H9 (cell line): ENCODE data around the gene TGFBR3L. TPM values are rescaled to one million over a fixed set of nuclear protein-coding genes. Genes with fewer than 3 reads are reported as not detected.

Experiments
- DNase-seq: peaks from one replicate; pipeline ENCODE4 v3.0.0-alpha.2; 2017
- H2AFZ ChIP-seq: one replicate; pipeline ENCODE4 v1.6.1; 2013; ENCODE audit warnings: mild to moderate bottlenecking, low read length, control low read depth, moderate library complexity
- H2AK5ac ChIP-seq: 2 replicates; pipeline ENCODE4 v1.6.1; 2013; ENCODE audit warnings: low read length, control low read depth, mixed read lengths; ENCODE audit not compliant: insufficient read length
- H2BK120ac ChIP-seq: one replicate; pipeline ENCODE4 v1.6.1; 2013; ENCODE audit warnings: low read depth, mild to moderate bottlenecking, low read length, control low read depth, inconsistent platforms; ENCODE audit not compliant: poor library complexity, severe bottlenecking
- H2BK12ac ChIP-seq: 2 replicates; pipeline ENCODE4 v1.6.1; 2013; ENCODE audit warnings: low read length, control low read depth, mixed read lengths, low read depth; ENCODE audit not compliant: insufficient read length
- H2BK15ac ChIP-seq: 2 replicates; pipeline ENCODE4 v1.6.1; 2013; ENCODE audit warnings: low read depth, low read length, control low read depth
- H2BK20ac ChIP-seq: one replicate; pipeline ENCODE4 v1.6.1; 2013; ENCODE audit warnings: low read depth, mild to moderate bottlenecking, low read length, control low read depth, inconsistent platforms; ENCODE audit not compliant: poor library complexity, severe bottlenecking
- H2BK5ac ChIP-seq: 2 replicates; pipeline ENCODE4 v1.6.1; 2013; ENCODE audit warnings: low read length, control low read depth, mixed read lengths; ENCODE audit not compliant: insufficient read length
- H3K14ac ChIP-seq: 2 replicates; pipeline ENCODE4 v1.6.1; 2013; ENCODE audit warnings: low read length, control low read depth; ENCODE audit not compliant: insufficient read depth
- H3K18ac ChIP-seq: 2 replicates; pipeline ENCODE4 v1.6.1; 2013; ENCODE audit warnings: low read depth, mild to moderate bottlenecking, mixed read lengths, low read length, control low read depth; ENCODE audit not compliant: insufficient read length
- H3K23ac ChIP-seq: 2 replicates; pipeline ENCODE4 v1.6.1; 2013; ENCODE audit warnings: low read length, control low read depth, mixed read lengths, low read depth; ENCODE audit not compliant: insufficient read length
- H3K23me2 ChIP-seq: 2 replicates; pipeline ENCODE4 v1.6.1; 2013; ENCODE audit warnings: low read depth, mild to moderate bottlenecking, mixed read lengths, low read length, control low read depth; ENCODE audit not compliant: insufficient read length, poor library complexity, severe bottlenecking
- H3K27ac ChIP-seq: 2 replicates; pipeline ENCODE4 v1.5.1; 2013; ENCODE audit warnings: low read length, control low read depth, mixed read lengths, low read depth; ENCODE audit not compliant: insufficient read length
- H3K27me3 ChIP-seq: 2 replicates; pipeline ENCODE4 v1.6.1; 2013; ENCODE audit warnings: low read length, control low read depth, inconsistent platforms; ENCODE audit not compliant: insufficient read depth
- H3K4ac ChIP-seq: 2 replicates; pipeline ENCODE4 v1.6.1; 2013; ENCODE audit warnings: low read depth, mild to moderate bottlenecking, control low read depth, inconsistent platforms, low read length, moderate library complexity
- H3K4me1 ChIP-seq: 2 replicates; pipeline ENCODE4 v1.6.1; 2013; ENCODE audit warnings: low read length, control low read depth, inconsistent platforms; ENCODE audit not compliant: insufficient read depth
- H3K4me2 ChIP-seq: 2 replicates; pipeline ENCODE4 v1.6.1; 2013; ENCODE audit warnings: low read length, control low read depth, mixed read lengths; ENCODE audit not compliant: insufficient read length, insufficient read depth
- H3K56ac ChIP-seq: 2 replicates; pipeline ENCODE4 v1.6.1; 2013; ENCODE audit warnings: low read depth, mild to moderate bottlenecking, mixed read lengths, low read length, control low read depth; ENCODE audit not compliant: insufficient read length
- H3K79me1 ChIP-seq: 2 replicates; pipeline ENCODE4 v1.6.1; 2013; ENCODE audit warnings: low read depth, mild to moderate bottlenecking, moderate library complexity, low read length, control low read depth, inconsistent platforms; ENCODE audit not compliant: insufficient read depth, poor library complexity, severe bottlenecking
- H3K79me2 ChIP-seq: 2 replicates; pipeline ENCODE4 v1.6.1; 2013; ENCODE audit warnings: low read length, control low read depth, inconsistent platforms; ENCODE audit not compliant: insufficient read depth
- H3K9ac ChIP-seq: 2 replicates; pipeline ENCODE4 v1.6.1; 2013; ENCODE audit warnings: low read length, control low read depth, mixed read lengths; ENCODE audit not compliant: insufficient read length; ENCODE audit errors: extremely low read depth
- H3K9me3 ChIP-seq: one replicate; pipeline ENCODE4 v1.6.1; 2013; ENCODE audit warnings: low read depth, low read length, inconsistent platforms; ENCODE audit not compliant: control insufficient read depth
- H3T11ph ChIP-seq: one replicate; pipeline ENCODE4 v1.6.1; 2013; ENCODE audit warnings: mild to moderate bottlenecking, low read length, control low read depth, inconsistent platforms
- H4K20me1 ChIP-seq: one replicate; pipeline ENCODE4 v1.6.1; 2013; ENCODE audit not compliant: control insufficient read depth, insufficient read length, insufficient read depth
- H4K5ac ChIP-seq: 2 replicates; pipeline ENCODE4 v1.6.1; 2013; ENCODE audit warnings: low read depth, mild to moderate bottlenecking, mixed read lengths, low read length, control low read depth; ENCODE audit not compliant: insufficient read length
- H4K8ac ChIP-seq: replicated peaks from 2 replicates; pipeline ENCODE4 v1.6.1; 2013; ENCODE audit warnings: low read length, control low read depth, mixed read lengths, low read depth; ENCODE audit not compliant: insufficient read length
- H4K91ac ChIP-seq: 2 replicates; pipeline ENCODE4 v1.6.1; 2013; ENCODE audit warnings: low read depth, mild to moderate bottlenecking, moderate library complexity, mixed read lengths, low read length, control low read depth; ENCODE audit not compliant: insufficient read length
- H3K27ac Mint-ChIP-seq, 3 experiments: 2 replicates in 2 of 3; 3 replicates in 1 of 3; pipeline ENCODE4 v1.8.0; 2020 to 2021; ENCODE audit warnings: mixed read lengths in 3 of 3, mild to moderate bottlenecking in 1 of 3, moderate library complexity in 1 of 3
- H3K27me3 Mint-ChIP-seq: 2 replicates; pipeline ENCODE4 v1.8.0; 2021; ENCODE audit warnings: low read depth, mild to moderate bottlenecking, moderate library complexity, mixed read lengths
- H3K36me3 Mint-ChIP-seq, 3 experiments: 2 replicates in 2 of 3; 3 replicates in 1 of 3; pipeline ENCODE4 v1.8.0; 2020 to 2021; ENCODE audit warnings: low read depth in 3 of 3, mixed read lengths in 3 of 3; ENCODE audit not compliant: insufficient read depth in 1 of 3
- H3K4me1 Mint-ChIP-seq, 2 experiments: 2 replicates each; pipeline ENCODE4 v1.8.0; 2020; ENCODE audit warnings: mixed read lengths in 2 of 2
- H3K4me3 Mint-ChIP-seq, 2 experiments: 2 replicates in 1 of 2; 3 replicates in 1 of 2; pipeline ENCODE4 v1.8.0; 2020 to 2021; ENCODE audit warnings: mild to moderate bottlenecking in 2 of 2, mixed read lengths in 2 of 2, moderate library complexity in 1 of 2
- H3K9me3 Mint-ChIP-seq, 2 experiments: 2 replicates in 1 of 2; 3 replicates in 1 of 2; pipeline ENCODE4 v1.8.0; 2020; ENCODE audit warnings: mild to moderate bottlenecking in 2 of 2, mixed read lengths in 2 of 2, moderate library complexity in 1 of 2
- CTCF ChIP-seq: fragments of 200-600 bp; sonication (generic); conservative IDR thresholded peaks from 3 replicates; pipeline ENCODE4 v1.8.0; 2021; ENCODE audit warnings: antibody characterized with exemption, mild to moderate bottlenecking
- WGBS: extraction: QIAGEN DNeasy Blood & Tissue Kit; methylation state at CpG from one replicate; pipeline ENCODE4 v1.1.7; 2013; ENCODE audit warnings: missing lambda C conversion rate, low lambda C conversion rate, mixed read lengths; ENCODE audit not compliant: insufficient read length; ENCODE audit errors: extremely low coverage; 5-methylcytosine and 5-hydroxymethylcytosine counted together
- total RNA-seq: library from RNA; stranded (reverse); gene quantifications from 2 replicates; pipeline ENCODE4 v1.2.1, GENCODE V29; 2021

TGFBR3L gene
- total RNA-seq, 1 experiment from 2014 or later = 5.5 TPM

DNA sequence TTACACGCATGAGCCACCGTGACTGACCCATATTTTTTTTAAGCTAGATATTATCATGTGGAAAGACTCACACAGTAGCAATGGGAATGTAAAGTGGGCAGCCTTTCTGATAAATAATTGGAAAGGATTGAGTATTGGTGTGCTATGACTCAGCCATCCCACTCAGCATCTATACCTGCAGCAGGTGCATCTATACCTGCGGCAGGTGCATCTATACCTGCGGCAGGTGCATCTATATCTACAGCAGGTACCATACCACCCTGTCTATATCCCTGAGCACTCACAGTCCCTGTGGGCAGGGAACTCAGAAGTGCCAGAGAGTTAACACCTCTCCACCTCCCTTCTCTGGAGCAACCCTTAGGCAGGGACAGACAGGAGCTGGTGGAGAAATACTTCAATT, 31.5 kb upstream of the TGFBR3L start:
- no peak overlapping the region for H3K4me3 Mint-ChIP-seq

More for the DNA sequence above, 31.5 kb upstream of the TGFBR3L start:
- Histone ChIP-seq H3K79me2 (no peaks in the 10 kb centered on the region), H3K18ac (no peak overlapping the region), H3K4me1 (no peaks in the 10 kb centered on the region), H3K9me3 (no peaks in the 10 kb centered on the region), H4K91ac (no peak overlapping the region), H2BK12ac (no peak overlapping the region), H3T11ph (no peak overlapping the region), H3K23ac (no peak overlapping the region), H3K4ac (no peak overlapping the region), H2AFZ (no peak overlapping the region), H3K9ac (no peak overlapping the region), H2BK20ac (no peak overlapping the region), H2BK120ac (no peak overlapping the region), H4K8ac (no peak overlapping the region), H3K27ac (no peak overlapping the region), H3K56ac (no peak overlapping the region), H3K79me1 (no peaks in the 10 kb centered on the region), H3K14ac (no peak overlapping the region), H2BK5ac (no peak overlapping the region), H3K23me2 (peaks cover 2% of the 10 kb centered on the region), H3K4me2 (no peak overlapping the region), H4K20me1 (no peaks in the 10 kb centered on the region), H2AK5ac (no peak overlapping the region), H2BK15ac (no peak overlapping the region), H3K27me3 (no peaks in the 10 kb centered on the region), H4K5ac (no peak overlapping the region)
- peaks cover 0 to 3% of the 10 kb centered on the region in 2 experiments; a peak in 3 of 4 replicates for H3K4me1 Mint-ChIP-seq
- no peak overlapping the region for H3K27ac Mint-ChIP-seq
- DNase-seq = no peak
- peaks cover 17% of the 10 kb centered on the region for H3K27me3 Mint-ChIP-seq
- no peaks in the 10 kb centered on the region for H3K36me3 Mint-ChIP-seq
- no peak for TF ChIP-seq CTCF
- WGBS = no CpG with 5 or more reads among the region's 4 CpGs
- peaks cover 5 to 10% of the 10 kb centered on the region in 2 experiments; a peak in 3 of 5 replicates for H3K9me3 Mint-ChIP-seq
